Stimulated activated naive B cell treated with anti-CD40 and anti-IgM and Interleukin-4, amounts not matched to agents 10 μg/mL and 1 μg/mL and 100 μg/mL, for 72 hours (primary cell): ENCODE results near the gene BTBD19.
A peak's percentile ranks its signal among the peaks of the same experiment; 100 is the strongest.
"Not testable (repeated sequence)": the region's sequence is repeated elsewhere in the genome, so short reads cannot be mapped to it uniquely, and the experiment has no call there.

Experiments used
- ATAC-seq, 2 donors: fragments of 150-1000 bp; cut with Tn5 transposase; replicated peaks; 2 replicates each; pipeline ENCODE4 v1.10.0; 2021; ENCODE audit warnings: moderate library complexity in 1 of 2
- DNase-seq: peaks from one replicate; pipeline ENCODE4 v3.0.0; 2021
- H3K27ac Mint-ChIP-seq: one replicate; pipeline ENCODE4 v1.8.0; 2022; ENCODE audit warnings: mild to moderate bottlenecking, mixed read lengths
- H3K27me3 Mint-ChIP-seq, 2 donors: one replicate each; pipeline ENCODE4 v1.8.0; 2022; ENCODE audit warnings: mixed read lengths in 2 of 2
- H3K36me3 Mint-ChIP-seq, 2 donors: one replicate each; pipeline ENCODE4 v1.8.0; 2022; ENCODE audit warnings: mixed read lengths in 2 of 2, mild to moderate bottlenecking in 1 of 2
- H3K4me1 Mint-ChIP-seq, 2 donors: one replicate each; pipeline ENCODE4 v1.8.0; 2022; ENCODE audit warnings: mixed read lengths in 2 of 2, mild to moderate bottlenecking in 1 of 2
- H3K4me3 Mint-ChIP-seq, 2 donors: one replicate each; pipeline ENCODE4 v1.8.0; 2022; ENCODE audit warnings: mild to moderate bottlenecking in 2 of 2, mixed read lengths in 2 of 2, moderate library complexity in 1 of 2
- H3K9me3 Mint-ChIP-seq, 2 donors: one replicate each; pipeline ENCODE4 v1.8.0; 2022; ENCODE audit warnings: mixed read lengths in 2 of 2, mild to moderate bottlenecking in 1 of 2

Gene BTBD19

GRCh38 chr1:44822981-44823451, 14.7 kb downstream of the BTBD19 start:
- DNase-seq (no peak), ATAC-seq (no peak)
- Mint-ChIP-seq H3K27me3 (peaks cover 0 to 6% of the 10 kb centered on the region in 2 donors), H3K27ac (no peak overlapping the region), H3K4me3 (no peak overlapping the region), H3K4me1 (peaks cover 24 to 44% of the 10 kb centered on the region in 2 donors), H3K9me3 (no peaks in the 10 kb centered on the region), H3K36me3 (peaks cover 2 to 5% of the 10 kb centered on the region in 2 donors)

GRCh38 chr1:44824392-44824791, 16.1 kb downstream of the BTBD19 start:
- H3K27ac Mint-ChIP-seq, H3K4me3 Mint-ChIP-seq, ATAC-seq, DNase-seq, H3K36me3 Mint-ChIP-seq, H3K27me3 Mint-ChIP-seq, H3K9me3 Mint-ChIP-seq: not testable (repeated sequence)
- H3K4me1 Mint-ChIP-seq, result peaks cover 20 to 30% of the 10 kb centered on the region in 2 donors

- no peaks in the 10 kb centered on the region for H3K36me3 Mint-ChIP-seq
- ATAC-seq, result peak; percentile 39 to 45
- H3K9me3 Mint-ChIP-seq, result no peaks in the 10 kb centered on the region
- H3K4me3 Mint-ChIP-seq, result no peak overlapping the region
- peaks cover 8 to 13% of the 10 kb centered on the region in 2 donors for H3K4me1 Mint-ChIP-seq
- H3K27me3 Mint-ChIP-seq, result peaks cover 0 to 6% of the 10 kb centered on the region in 2 donors
- H3K27ac Mint-ChIP-seq, result no peak overlapping the region
- no peak for DNase-seq
Observed at GRCh38 chr1:44826375-44827196, 18.3 kb downstream of the BTBD19 start.

- Mint-ChIP-seq H3K27ac (no peak overlapping the region), H3K36me3 (no peaks in the 10 kb centered on the region), H3K4me1 (peaks cover 11 to 12% of the 10 kb centered on the region in 2 donors), H3K4me3 (no peak overlapping the region), H3K27me3 (peaks cover 0 to 6% of the 10 kb centered on the region in 2 donors), H3K9me3 (no peaks in the 10 kb centered on the region)
- ATAC-seq (no peak), DNase-seq (no peak)
Observed at GRCh38 chr1:44827197-44828002, 19.1 kb downstream of the BTBD19 start.

- no peak overlapping the region for H3K4me3 Mint-ChIP-seq
- H3K36me3 Mint-ChIP-seq, result no peaks in the 10 kb centered on the region
- H3K27me3 Mint-ChIP-seq, result peaks cover 0 to 6% of the 10 kb centered on the region in 2 donors
- H3K9me3 Mint-ChIP-seq, result no peaks in the 10 kb centered on the region
- ATAC-seq (no peak), DNase-seq (no peak)
- H3K4me1 Mint-ChIP-seq, result peaks cover 12% of the 10 kb centered on the region in 2 donors
- no peak overlapping the region for H3K27ac Mint-ChIP-seq
Observed at GRCh38 chr1:44828003-44828651, 19.8 kb downstream of the BTBD19 start.

- Mint-ChIP-seq H3K27me3 (peaks cover 0 to 6% of the 10 kb centered on the region in 2 donors), H3K27ac (no peak overlapping the region), H3K4me3 (no peak overlapping the region), H3K9me3 (no peaks in the 10 kb centered on the region), H3K4me1 (peaks cover 14 to 15% of the 10 kb centered on the region in 2 donors), H3K36me3 (no peaks in the 10 kb centered on the region)
- ATAC-seq (no peak), DNase-seq (no peak)
Observed at GRCh38 chr1:44828841-44829440, 20.6 kb downstream of the BTBD19 start.

GRCh38 chr1:44829506-44830384, 21.4 kb downstream of the BTBD19 start:
- Mint-ChIP-seq H3K36me3 (no peaks in the 10 kb centered on the region), H3K9me3 (no peaks in the 10 kb centered on the region), H3K4me1 (peaks cover 17 to 22% of the 10 kb centered on the region in 2 donors), H3K4me3 (no peak overlapping the region), H3K27me3 (peaks cover 0 to 6% of the 10 kb centered on the region in 2 donors), H3K27ac (no peak overlapping the region)
- ATAC-seq (no peak), DNase-seq (no peak)

GRCh38 chr1:44830900-44831304, 22.6 kb downstream of the BTBD19 start:
- Mint-ChIP-seq H3K4me3 (no peak overlapping the region), H3K36me3 (no peaks in the 10 kb centered on the region), H3K9me3 (no peaks in the 10 kb centered on the region), H3K4me1 (peaks cover 22 to 27% of the 10 kb centered on the region in 2 donors), H3K27ac (no peak overlapping the region), H3K27me3 (peaks cover 0 to 6% of the 10 kb centered on the region in 2 donors)
- peak in 1 of 2 donors; percentile 14 for ATAC-seq
- DNase-seq, result no peak

GRCh38 chr1:44831516-44831915, 23.2 kb downstream of the BTBD19 start:
- peaks cover 20 to 27% of the 10 kb centered on the region in 2 donors for H3K4me1 Mint-ChIP-seq
- H3K27me3 Mint-ChIP-seq, result no peaks in the 10 kb centered on the region
- no peak overlapping the region for H3K4me3 Mint-ChIP-seq
- ATAC-seq (no peak), DNase-seq (no peak)
- H3K27ac Mint-ChIP-seq, result no peak overlapping the region
- no peaks in the 10 kb centered on the region for H3K36me3 Mint-ChIP-seq
- no peaks in the 10 kb centered on the region for H3K9me3 Mint-ChIP-seq

- no peak overlapping the region for H3K4me3 Mint-ChIP-seq
- H3K27me3 Mint-ChIP-seq, result no peaks in the 10 kb centered on the region
- peaks cover 21 to 25% of the 10 kb centered on the region in 2 donors for H3K4me1 Mint-ChIP-seq
- DNase-seq, result no peak
- H3K27ac Mint-ChIP-seq, result no peak overlapping the region
- no peaks in the 10 kb centered on the region for H3K36me3 Mint-ChIP-seq
- no peak for ATAC-seq
- no peaks in the 10 kb centered on the region for H3K9me3 Mint-ChIP-seq
Observed at GRCh38 chr1:44832056-44832705, 23.9 kb downstream of the BTBD19 start.

- Mint-ChIP-seq H3K4me1 (peaks cover 21 to 25% of the 10 kb centered on the region in 2 donors), H3K36me3 (no peaks in the 10 kb centered on the region), H3K9me3 (no peaks in the 10 kb centered on the region), H3K27ac (peak overlapping the region; percentile 10), H3K4me3 (no peak overlapping the region), H3K27me3 (peaks cover 0 to 1% of the 10 kb centered on the region in 2 donors)
- ATAC-seq (no peak), DNase-seq (no peak)
Observed at GRCh38 chr1:44834328-44834727, 26.0 kb downstream of the BTBD19 start.

- peaks cover 21 to 25% of the 10 kb centered on the region in 2 donors for H3K4me1 Mint-ChIP-seq
- peak overlapping the region in 1 of 2 donors; percentile 38 for H3K4me3 Mint-ChIP-seq
- H3K27ac Mint-ChIP-seq, result peak overlapping the region; percentile 16
- H3K9me3 Mint-ChIP-seq, result no peaks in the 10 kb centered on the region
- H3K36me3 Mint-ChIP-seq, result no peaks in the 10 kb centered on the region
- ATAC-seq (peak; percentile 98 to 99), DNase-seq (peak; percentile 77)
- peaks cover under 1 to 5% of the 10 kb centered on the region in 2 donors for H3K27me3 Mint-ChIP-seq
Observed at GRCh38 chr1:44835738-44836675, 27.7 kb downstream of the BTBD19 start.
